DOHH2 (cell line): ENCODE data around the gene QRFP.

ENCODE experiments used
- EZH2phosphoT487 ChIP-seq: fragments of 200-600 bp; sonication (generic); IDR thresholded peaks from 2 replicates; pipeline ENCODE4 v1.6.1; 2017; ENCODE audit warnings: borderline replicate concordance, mild to moderate bottlenecking, antibody characterized with exemption, low read length, moderate library complexity, mixed read lengths
- TF ChIP-seq, protein P1 (sequence below): fragments of 200-600 bp; sonication (generic); IDR thresholded peaks from one replicate; pipeline ENCODE4 v1.5.1; 2014; ENCODE audit warnings: antibody characterized with exemption, mild to moderate bottlenecking, low read depth, low read length; ENCODE audit not compliant: poor library complexity, severe bottlenecking

GRCh38 chr9:130939405-130940026 is 42.9 kb upstream of the QRFP start:
- TF ChIP-seq, protein P1, sequence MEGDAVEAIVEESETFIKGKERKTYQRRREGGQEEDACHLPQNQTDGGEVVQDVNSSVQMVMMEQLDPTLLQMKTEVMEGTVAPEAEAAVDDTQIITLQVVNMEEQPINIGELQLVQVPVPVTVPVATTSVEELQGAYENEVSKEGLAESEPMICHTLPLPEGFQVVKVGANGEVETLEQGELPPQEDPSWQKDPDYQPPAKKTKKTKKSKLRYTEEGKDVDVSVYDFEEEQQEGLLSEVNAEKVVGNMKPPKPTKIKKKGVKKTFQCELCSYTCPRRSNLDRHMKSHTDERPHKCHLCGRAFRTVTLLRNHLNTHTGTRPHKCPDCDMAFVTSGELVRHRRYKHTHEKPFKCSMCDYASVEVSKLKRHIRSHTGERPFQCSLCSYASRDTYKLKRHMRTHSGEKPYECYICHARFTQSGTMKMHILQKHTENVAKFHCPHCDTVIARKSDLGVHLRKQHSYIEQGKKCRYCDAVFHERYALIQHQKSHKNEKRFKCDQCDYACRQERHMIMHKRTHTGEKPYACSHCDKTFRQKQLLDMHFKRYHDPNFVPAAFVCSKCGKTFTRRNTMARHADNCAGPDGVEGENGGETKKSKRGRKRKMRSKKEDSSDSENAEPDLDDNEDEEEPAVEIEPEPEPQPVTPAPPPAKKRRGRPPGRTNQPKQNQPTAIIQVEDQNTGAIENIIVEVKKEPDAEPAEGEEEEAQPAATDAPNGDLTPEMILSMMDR = no peak
- TF ChIP-seq EZH2phosphoT487 = no peak
